ENCODE results near the gene PCGF1. TPM values are rescaled to one million over a fixed set of nuclear protein-coding genes. Genes with fewer than 3 reads are reported as not detected.

Gene PCGF1
- total and polyA plus RNA-seq, 2 of the 13 experiments (the other 11 are each of a cell fraction or from before 2014, with no cell fraction given) = 20.4 to 22.6 TPM

DNA sequence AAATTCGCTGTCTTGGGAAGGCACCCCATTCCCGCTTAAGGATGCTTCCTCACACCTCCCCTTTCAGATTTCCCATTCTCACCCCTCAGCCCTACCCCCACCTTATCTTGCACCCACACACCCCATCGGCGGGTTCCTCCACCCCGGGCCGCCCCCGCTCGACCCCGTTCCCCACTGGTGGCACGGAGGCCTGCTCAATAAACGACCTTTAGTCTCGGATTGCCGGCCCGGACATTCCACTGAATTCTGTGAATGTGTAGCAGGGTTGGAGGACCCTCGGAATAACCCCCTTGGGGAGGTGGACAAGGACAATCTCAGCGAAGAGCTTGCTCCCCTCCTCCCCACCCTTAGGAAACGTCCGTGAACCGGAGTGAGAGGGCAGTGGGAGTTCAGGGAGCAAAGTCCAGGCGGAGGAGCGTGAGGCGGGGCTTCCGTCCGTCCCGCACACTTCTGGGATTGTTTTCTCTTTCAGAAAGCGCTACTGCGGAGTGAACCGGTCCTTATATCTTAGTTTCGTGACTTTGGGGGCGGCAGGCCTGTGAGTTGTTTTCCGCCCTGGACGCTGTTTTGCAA lies 5.3 kb downstream of the PCGF1 start (continued):
- TF ChIP-seq, protein P1, sequence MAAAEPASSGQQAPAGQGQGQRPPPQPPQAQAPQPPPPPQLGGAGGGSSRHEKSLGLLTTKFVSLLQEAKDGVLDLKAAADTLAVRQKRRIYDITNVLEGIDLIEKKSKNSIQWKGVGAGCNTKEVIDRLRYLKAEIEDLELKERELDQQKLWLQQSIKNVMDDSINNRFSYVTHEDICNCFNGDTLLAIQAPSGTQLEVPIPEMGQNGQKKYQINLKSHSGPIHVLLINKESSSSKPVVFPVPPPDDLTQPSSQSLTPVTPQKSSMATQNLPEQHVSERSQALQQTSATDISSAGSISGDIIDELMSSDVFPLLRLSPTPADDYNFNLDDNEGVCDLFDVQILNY (CRISPR knock-in tag; conservative IDR thresholded peaks at IDR 0.05) = no peak
- peak; percentile 88 for TF ChIP-seq GATAD2A (CRISPR knock-in tag; IDR thresholded peaks at IDR 0.05)
- TF ChIP-seq ZNF724P (CRISPR knock-in tag; IDR thresholded peaks at IDR 0.05; ENCODE audit: borderline replicate concordance) = no peak
- TF ChIP-seq, protein P2, sequence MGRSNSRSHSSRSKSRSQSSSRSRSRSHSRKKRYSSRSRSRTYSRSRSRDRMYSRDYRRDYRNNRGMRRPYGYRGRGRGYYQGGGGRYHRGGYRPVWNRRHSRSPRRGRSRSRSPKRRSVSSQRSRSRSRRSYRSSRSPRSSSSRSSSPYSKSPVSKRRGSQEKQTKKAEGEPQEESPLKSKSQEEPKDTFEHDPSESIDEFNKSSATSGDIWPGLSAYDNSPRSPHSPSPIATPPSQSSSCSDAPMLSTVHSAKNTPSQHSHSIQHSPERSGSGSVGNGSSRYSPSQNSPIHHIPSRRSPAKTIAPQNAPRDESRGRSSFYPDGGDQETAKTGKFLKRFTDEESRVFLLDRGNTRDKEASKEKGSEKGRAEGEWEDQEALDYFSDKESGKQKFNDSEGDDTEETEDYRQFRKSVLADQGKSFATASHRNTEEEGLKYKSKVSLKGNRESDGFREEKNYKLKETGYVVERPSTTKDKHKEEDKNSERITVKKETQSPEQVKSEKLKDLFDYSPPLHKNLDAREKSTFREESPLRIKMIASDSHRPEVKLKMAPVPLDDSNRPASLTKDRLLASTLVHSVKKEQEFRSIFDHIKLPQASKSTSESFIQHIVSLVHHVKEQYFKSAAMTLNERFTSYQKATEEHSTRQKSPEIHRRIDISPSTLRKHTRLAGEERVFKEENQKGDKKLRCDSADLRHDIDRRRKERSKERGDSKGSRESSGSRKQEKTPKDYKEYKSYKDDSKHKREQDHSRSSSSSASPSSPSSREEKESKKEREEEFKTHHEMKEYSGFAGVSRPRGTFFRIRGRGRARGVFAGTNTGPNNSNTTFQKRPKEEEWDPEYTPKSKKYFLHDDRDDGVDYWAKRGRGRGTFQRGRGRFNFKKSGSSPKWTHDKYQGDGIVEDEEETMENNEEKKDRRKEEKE (IDR thresholded peaks at IDR 0.05) = no peak
- no peak for TF ChIP-seq ZNF781 (CRISPR knock-in tag; IDR thresholded peaks at IDR 0.05; ENCODE audit: borderline replicate concordance, not compliant biosample characterization)
- TF ChIP-seq NFYB (CRISPR knock-in tag; IDR thresholded peaks at IDR 0.05) = no peak
- TF ChIP-seq, protein P3, sequence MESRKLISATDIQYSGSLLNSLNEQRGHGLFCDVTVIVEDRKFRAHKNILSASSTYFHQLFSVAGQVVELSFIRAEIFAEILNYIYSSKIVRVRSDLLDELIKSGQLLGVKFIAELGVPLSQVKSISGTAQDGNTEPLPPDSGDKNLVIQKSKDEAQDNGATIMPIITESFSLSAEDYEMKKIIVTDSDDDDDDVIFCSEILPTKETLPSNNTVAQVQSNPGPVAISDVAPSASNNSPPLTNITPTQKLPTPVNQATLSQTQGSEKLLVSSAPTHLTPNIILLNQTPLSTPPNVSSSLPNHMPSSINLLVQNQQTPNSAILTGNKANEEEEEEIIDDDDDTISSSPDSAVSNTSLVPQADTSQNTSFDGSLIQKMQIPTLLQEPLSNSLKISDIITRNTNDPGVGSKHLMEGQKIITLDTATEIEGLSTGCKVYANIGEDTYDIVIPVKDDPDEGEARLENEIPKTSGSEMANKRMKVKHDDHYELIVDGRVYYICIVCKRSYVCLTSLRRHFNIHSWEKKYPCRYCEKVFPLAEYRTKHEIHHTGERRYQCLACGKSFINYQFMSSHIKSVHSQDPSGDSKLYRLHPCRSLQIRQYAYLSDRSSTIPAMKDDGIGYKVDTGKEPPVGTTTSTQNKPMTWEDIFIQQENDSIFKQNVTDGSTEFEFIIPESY (CRISPR knock-in tag; IDR thresholded peaks at IDR 0.05) = peak; percentile 34; the same call in 1 of the 2 replicates
- no peak; the same call in 1 of the 2 replicates for TF ChIP-seq MXD4 (CRISPR knock-in tag; IDR thresholded peaks at IDR 0.05)
- peak; percentile 82 for TF ChIP-seq GATA4 (IDR thresholded peaks at IDR 0.05; ENCODE audit: borderline replicate concordance, low read depth)
- no peak for TF ChIP-seq ZNF550 (CRISPR knock-in tag; IDR thresholded peaks at IDR 0.05; ENCODE audit: borderline replicate concordance)
- TF ChIP-seq RARA (CRISPR knock-in tag; IDR thresholded peaks at IDR 0.05) = peak; percentile 100
- TF ChIP-seq NR2C2 (CRISPR knock-in tag; IDR thresholded peaks at IDR 0.05; ENCODE audit: borderline replicate concordance) = peak; percentile 94
- no peak for TF ChIP-seq ZNF326 (CRISPR knock-in tag; IDR thresholded peaks at IDR 0.05; ENCODE audit: borderline replicate concordance)
- TF ChIP-seq, protein P4, sequence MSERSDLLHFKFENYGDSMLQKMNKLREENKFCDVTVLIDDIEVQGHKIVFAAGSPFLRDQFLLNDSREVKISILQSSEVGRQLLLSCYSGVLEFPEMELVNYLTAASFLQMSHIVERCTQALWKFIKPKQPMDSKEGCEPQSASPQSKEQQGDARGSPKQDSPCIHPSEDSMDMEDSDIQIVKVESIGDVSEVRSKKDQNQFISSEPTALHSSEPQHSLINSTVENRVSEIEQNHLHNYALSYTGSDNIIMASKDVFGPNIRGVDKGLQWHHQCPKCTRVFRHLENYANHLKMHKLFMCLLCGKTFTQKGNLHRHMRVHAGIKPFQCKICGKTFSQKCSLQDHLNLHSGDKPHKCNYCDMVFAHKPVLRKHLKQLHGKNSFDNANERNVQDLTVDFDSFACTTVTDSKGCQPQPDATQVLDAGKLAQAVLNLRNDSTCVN (CRISPR knock-in tag; IDR thresholded peaks at IDR 0.05; ENCODE audit: borderline replicate concordance) = peak; percentile 18; the same call in 1 of the 2 replicates
- no peak for TF ChIP-seq MBNL3 (CRISPR knock-in tag; conservative IDR thresholded peaks at IDR 0.05)
- 0 out of 2 replicates have a peak, but pooled peaks have one; percentile 6 for TF ChIP-seq SSRP1 (CRISPR knock-in tag; IDR thresholded peaks at IDR 0.05)
- TF ChIP-seq, protein P5, sequence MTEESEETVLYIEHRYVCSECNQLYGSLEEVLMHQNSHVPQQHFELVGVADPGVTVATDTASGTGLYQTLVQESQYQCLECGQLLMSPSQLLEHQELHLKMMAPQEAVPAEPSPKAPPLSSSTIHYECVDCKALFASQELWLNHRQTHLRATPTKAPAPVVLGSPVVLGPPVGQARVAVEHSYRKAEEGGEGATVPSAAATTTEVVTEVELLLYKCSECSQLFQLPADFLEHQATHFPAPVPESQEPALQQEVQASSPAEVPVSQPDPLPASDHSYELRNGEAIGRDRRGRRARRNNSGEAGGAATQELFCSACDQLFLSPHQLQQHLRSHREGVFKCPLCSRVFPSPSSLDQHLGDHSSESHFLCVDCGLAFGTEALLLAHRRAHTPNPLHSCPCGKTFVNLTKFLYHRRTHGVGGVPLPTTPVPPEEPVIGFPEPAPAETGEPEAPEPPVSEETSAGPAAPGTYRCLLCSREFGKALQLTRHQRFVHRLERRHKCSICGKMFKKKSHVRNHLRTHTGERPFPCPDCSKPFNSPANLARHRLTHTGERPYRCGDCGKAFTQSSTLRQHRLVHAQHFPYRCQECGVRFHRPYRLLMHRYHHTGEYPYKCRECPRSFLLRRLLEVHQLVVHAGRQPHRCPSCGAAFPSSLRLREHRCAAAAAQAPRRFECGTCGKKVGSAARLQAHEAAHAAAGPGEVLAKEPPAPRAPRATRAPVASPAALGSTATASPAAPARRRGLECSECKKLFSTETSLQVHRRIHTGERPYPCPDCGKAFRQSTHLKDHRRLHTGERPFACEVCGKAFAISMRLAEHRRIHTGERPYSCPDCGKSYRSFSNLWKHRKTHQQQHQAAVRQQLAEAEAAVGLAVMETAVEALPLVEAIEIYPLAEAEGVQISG (CRISPR knock-in tag; IDR thresholded peaks at IDR 0.05) = no peak
- no peak; the same call in none of the 2 replicates for TF ChIP-seq CHD2 (IDR thresholded peaks at IDR 0.05; ENCODE audit: low read depth, low read length)
- TF ChIP-seq ZNF766 (CRISPR knock-in tag; IDR thresholded peaks at IDR 0.05; ENCODE audit: borderline replicate concordance) = no peak; the same call in 1 of the 2 replicates
- TF ChIP-seq, protein P6, sequence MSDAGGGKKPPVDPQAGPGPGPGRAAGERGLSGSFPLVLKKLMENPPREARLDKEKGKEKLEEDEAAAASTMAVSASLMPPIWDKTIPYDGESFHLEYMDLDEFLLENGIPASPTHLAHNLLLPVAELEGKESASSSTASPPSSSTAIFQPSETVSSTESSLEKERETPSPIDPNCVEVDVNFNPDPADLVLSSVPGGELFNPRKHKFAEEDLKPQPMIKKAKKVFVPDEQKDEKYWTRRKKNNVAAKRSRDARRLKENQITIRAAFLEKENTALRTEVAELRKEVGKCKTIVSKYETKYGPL (CRISPR knock-in tag; IDR thresholded peaks at IDR 0.05) = no peak
